MM.1S (cell line): ENCODE data around the gene NDUFS3.

ENCODE experiments used
- DNase-seq: peaks from one replicate; pipeline ENCODE4 v3.0.0-alpha.2; 2015
- H2AFZ ChIP-seq: fragments of 300-600 bp; sonication (generic); 2 replicates; pipeline ENCODE4 v1.6.0; 2016; ENCODE audit warnings: antibody characterized with exemption, low read length
- H3F3A ChIP-seq: fragments of 300-600 bp; sonication (generic); 2 replicates; pipeline ENCODE4 v1.6.1; 2016; ENCODE audit warnings: mild to moderate bottlenecking, antibody characterized with exemption, low read length, moderate library complexity, mixed read lengths; ENCODE audit not compliant: insufficient read depth
- H3K27ac ChIP-seq: fragments of 300-600 bp; sonication (generic); 2 replicates; pipeline ENCODE4 v1.5.1; 2016; ENCODE audit warnings: mild to moderate bottlenecking, low read length
- H3K27me3 ChIP-seq: fragments of 300-600 bp; sonication (generic); replicated peaks from 2 replicates; pipeline ENCODE4 v1.6.0; 2016; ENCODE audit warnings: low read length; ENCODE audit not compliant: insufficient read depth
- H3K36me3 ChIP-seq: fragments of 300-600 bp; sonication (generic); replicated peaks from 2 replicates; pipeline ENCODE4 v1.6.1; 2016; ENCODE audit warnings: mild to moderate bottlenecking, low read length, mixed read lengths; ENCODE audit not compliant: insufficient read depth
- H3K4me1 ChIP-seq: fragments of 300-600 bp; sonication (generic); 2 replicates; pipeline ENCODE4 v1.6.1; 2016; ENCODE audit warnings: low read length, mixed read lengths
- H3K4me2 ChIP-seq: fragments of 300-600 bp; sonication (generic); 2 replicates; pipeline ENCODE4 v1.6.0; 2016; ENCODE audit warnings: low read depth, low read length
- H3K4me3 ChIP-seq: fragments of 300-600 bp; sonication (generic); 2 replicates; pipeline ENCODE4 v1.5.1; 2016; ENCODE audit warnings: low read length, mixed read lengths
- H3K79me2 ChIP-seq: fragments of 300-600 bp; sonication (generic); 2 replicates; pipeline ENCODE4 v1.6.1; 2016; ENCODE audit warnings: mixed run types, low read length, mixed read lengths
- H3K9ac ChIP-seq: fragments of 300-600 bp; sonication (generic); 2 replicates; pipeline ENCODE4 v1.6.1; 2016; ENCODE audit warnings: low read length, mixed read lengths
- H3K9me2 ChIP-seq: fragments of 300-600 bp; sonication (generic); replicated peaks from 2 replicates; pipeline ENCODE4 v1.6.1; 2016; ENCODE audit warnings: mild to moderate bottlenecking, low read length, mixed read lengths; ENCODE audit not compliant: insufficient read depth
- H3K9me3 ChIP-seq: fragments of 300-600 bp; sonication (generic); replicated peaks from 2 replicates; pipeline ENCODE4 v1.6.1; 2016; ENCODE audit warnings: mild to moderate bottlenecking, low read length, mixed read lengths; ENCODE audit not compliant: insufficient read depth
- H4K20me1 ChIP-seq: fragments of 300-600 bp; sonication (generic); 2 replicates; pipeline ENCODE4 v1.6.1; 2016; ENCODE audit warnings: mild to moderate bottlenecking, low read length, moderate library complexity, mixed read lengths; ENCODE audit not compliant: insufficient read depth
- EZH2 ChIP-seq: fragments of 300-600 bp; sonication (generic); optimal IDR thresholded peaks from 2 replicates; pipeline ENCODE3; 2017; ENCODE audit warnings: low read depth, mild to moderate bottlenecking, antibody characterized with exemption, low read length, mixed read lengths
- EZH2phosphoT487 ChIP-seq: fragments of 300-600 bp; sonication (generic); IDR thresholded peaks from 2 replicates; pipeline ENCODE4 v1.6.1; 2018; ENCODE audit warnings: antibody characterized with exemption, low read length
- TF ChIP-seq, protein P1 (sequence below): fragments of 300-600 bp; sonication (generic); IDR thresholded peaks from 2 replicates; pipeline ENCODE4 v1.5.1; 2016; ENCODE audit warnings: antibody characterized with exemption, low read length, mixed read lengths

The NDUFS3 gene

DNA sequence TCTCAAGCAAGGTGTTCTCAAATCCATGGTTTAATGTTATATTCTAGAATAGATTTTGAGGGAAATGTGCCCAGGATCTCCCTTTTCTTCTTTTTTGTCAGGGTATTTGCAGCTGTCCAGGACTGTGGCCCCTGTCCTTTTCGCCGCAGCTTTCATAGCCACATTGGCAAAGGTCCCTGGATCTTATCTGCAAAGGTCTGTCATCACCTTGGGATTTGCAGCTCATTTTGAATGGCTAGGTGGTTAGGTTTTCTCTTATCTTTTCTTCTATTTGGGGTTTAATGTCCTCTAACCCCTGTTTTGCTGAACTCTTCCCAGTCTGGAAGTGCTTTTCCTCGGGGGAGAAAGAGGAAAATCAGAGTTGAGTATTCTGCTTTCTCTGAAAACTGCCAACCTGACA is 27.0 kb downstream of the NDUFS3 start:
- TF ChIP-seq, protein P1, sequence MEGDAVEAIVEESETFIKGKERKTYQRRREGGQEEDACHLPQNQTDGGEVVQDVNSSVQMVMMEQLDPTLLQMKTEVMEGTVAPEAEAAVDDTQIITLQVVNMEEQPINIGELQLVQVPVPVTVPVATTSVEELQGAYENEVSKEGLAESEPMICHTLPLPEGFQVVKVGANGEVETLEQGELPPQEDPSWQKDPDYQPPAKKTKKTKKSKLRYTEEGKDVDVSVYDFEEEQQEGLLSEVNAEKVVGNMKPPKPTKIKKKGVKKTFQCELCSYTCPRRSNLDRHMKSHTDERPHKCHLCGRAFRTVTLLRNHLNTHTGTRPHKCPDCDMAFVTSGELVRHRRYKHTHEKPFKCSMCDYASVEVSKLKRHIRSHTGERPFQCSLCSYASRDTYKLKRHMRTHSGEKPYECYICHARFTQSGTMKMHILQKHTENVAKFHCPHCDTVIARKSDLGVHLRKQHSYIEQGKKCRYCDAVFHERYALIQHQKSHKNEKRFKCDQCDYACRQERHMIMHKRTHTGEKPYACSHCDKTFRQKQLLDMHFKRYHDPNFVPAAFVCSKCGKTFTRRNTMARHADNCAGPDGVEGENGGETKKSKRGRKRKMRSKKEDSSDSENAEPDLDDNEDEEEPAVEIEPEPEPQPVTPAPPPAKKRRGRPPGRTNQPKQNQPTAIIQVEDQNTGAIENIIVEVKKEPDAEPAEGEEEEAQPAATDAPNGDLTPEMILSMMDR: no peak
- no peak for TF ChIP-seq EZH2
- no peak for TF ChIP-seq EZH2phosphoT487
- Histone ChIP-seq H3K4me1 (peaks cover 2% of the 10 kb centered on the region; the same call in 1 of the 2 replicates), H3K9me3 (no peaks in the 10 kb centered on the region), H3K27me3 (no peaks in the 10 kb centered on the region), H3K4me3 (no peak overlapping the region), H3K9ac (no peak overlapping the region), H4K20me1 (no peaks in the 10 kb centered on the region), H3K36me3 (no peaks in the 10 kb centered on the region), H3K27ac (no peak overlapping the region), H3K4me2 (no peak overlapping the region), H3K79me2 (no peaks in the 10 kb centered on the region), H2AFZ (no peak overlapping the region), H3F3A (no peaks in the 10 kb centered on the region), H3K9me2 (no peaks in the 10 kb centered on the region)
- no peak for DNase-seq

DNA sequence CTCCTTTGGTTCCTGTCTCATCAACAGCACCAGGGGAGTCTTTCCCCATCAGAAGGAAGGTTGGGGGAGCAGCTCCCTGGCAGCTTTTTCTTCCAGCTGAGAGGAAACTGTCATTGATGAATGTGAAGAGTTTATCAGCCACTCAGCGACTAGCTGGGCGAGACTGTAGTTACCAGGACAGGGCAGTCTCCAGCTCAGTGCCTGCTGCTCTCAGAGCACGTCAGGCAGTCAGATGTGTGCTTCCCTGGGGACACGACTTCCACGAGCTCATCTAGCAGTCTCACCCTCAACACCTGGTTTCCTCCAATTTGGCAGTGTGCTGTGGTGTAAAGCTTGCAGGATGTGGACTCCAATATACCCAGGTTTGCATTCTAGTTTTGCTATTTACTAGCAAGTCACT is 27.9 kb downstream of the NDUFS3 start:
- H3K4me1 ChIP-seq: peaks cover 9% of the 10 kb centered on the region
- no peaks in the 10 kb centered on the region for H3K79me2 ChIP-seq
- no peak overlapping the region for H3K4me2 ChIP-seq
- H2AFZ ChIP-seq: no peak overlapping the region
- H3K36me3 ChIP-seq: no peaks in the 10 kb centered on the region
- no peak overlapping the region for H3K27ac ChIP-seq
- H4K20me1 ChIP-seq: no peaks in the 10 kb centered on the region
- no peak for DNase-seq
- H3K27me3 ChIP-seq: no peaks in the 10 kb centered on the region
- no peak overlapping the region for H3K9ac ChIP-seq
- H3K9me2 ChIP-seq: no peaks in the 10 kb centered on the region
- TF ChIP-seq, protein P1: no peak
- no peaks in the 10 kb centered on the region for H3K9me3 ChIP-seq
- H3K4me3 ChIP-seq: no peak overlapping the region
- H3F3A ChIP-seq: 0 out of 2 replicates have a peak, but pooled peaks cover 3% of the 10 kb centered on the region

DNA sequence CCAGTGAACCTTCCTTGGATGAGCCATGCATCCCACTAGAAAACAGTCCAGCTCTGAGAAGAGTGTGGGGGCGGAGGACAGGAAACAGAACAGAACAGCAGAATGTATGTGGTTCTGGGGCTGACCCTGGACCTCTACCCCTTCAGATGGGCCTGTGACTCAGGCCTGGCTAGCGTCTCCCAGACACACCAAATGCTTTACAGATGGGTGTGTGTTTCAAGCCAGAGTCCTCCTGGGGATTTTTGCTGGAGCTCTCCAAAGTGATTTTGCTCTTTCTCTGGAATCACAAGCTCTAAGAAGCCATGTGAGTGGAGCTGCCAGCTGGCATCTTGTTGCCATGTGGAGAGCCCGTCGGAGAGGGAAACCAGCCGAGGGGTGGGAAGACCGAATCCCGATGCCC is 28.5 kb downstream of the NDUFS3 start:
- Histone ChIP-seq H3K9me3 (no peaks in the 10 kb centered on the region), H3K27me3 (no peaks in the 10 kb centered on the region), H3K4me2 (no peak overlapping the region), H3K4me1 (peaks cover 16% of the 10 kb centered on the region), H3K79me2 (no peaks in the 10 kb centered on the region), H3K9ac (no peak overlapping the region), H3K27ac (no peak overlapping the region), H3F3A (0 out of 2 replicates have a peak, but pooled peaks cover 4% of the 10 kb centered on the region), H2AFZ (no peak overlapping the region), H3K9me2 (no peaks in the 10 kb centered on the region), H3K36me3 (no peaks in the 10 kb centered on the region), H4K20me1 (no peaks in the 10 kb centered on the region), H3K4me3 (no peak overlapping the region)
- DNase-seq: no peak
- TF ChIP-seq EZH2phosphoT487 (no peak), EZH2 (no peak)
- TF ChIP-seq, protein P1: no peak
